Raji (cell line): Measurements from ENCODE around the gene PSME1.

ENCODE experiments used
- POLR2A ChIP-seq: IDR thresholded peaks from 2 replicates; pipeline ENCODE4 v1.6.1; 2011; ENCODE audit warnings: low read depth, low read length, control low read depth; ENCODE audit not compliant: insufficient read depth

PSME1 gene

DNA sequence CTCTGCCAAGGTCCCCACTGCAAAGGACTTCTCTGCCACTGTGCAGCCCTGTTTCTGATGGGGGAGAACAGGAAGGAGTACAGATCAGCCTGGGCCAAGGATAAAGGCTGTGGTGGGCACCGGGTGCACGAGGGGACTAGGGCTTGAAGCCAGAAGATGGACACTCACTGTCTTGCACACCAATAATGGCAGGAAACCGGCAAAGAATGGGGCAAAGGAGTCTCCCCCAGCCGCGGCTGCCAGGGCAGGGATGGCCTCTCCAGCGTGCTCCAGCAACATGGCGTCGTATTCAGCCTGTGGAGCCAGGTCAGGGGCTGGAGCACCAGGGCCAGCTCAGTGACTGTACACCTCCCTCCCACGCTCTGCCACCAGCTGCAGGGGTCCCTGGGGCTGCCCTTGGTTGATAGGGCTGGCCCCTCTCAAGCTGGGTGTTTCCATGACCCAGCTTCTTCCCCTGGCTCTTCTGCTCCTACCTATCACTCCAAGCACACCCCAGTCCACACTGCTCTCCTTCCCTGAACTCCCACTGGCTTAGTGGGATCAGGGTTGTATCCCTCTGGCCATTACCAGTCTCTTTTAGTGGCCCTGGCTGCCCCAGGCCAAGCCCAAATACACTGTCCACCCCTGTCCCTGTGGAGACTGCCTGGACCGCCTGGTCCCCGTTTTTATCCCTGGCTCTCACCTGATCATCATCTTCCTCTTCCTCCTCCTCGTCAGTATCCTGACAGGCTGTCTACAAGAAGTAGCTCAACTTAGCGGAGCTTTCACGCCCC lies 46.3 kb downstream of the PSME1 start:
- no peak for TF ChIP-seq POLR2A

DNA sequence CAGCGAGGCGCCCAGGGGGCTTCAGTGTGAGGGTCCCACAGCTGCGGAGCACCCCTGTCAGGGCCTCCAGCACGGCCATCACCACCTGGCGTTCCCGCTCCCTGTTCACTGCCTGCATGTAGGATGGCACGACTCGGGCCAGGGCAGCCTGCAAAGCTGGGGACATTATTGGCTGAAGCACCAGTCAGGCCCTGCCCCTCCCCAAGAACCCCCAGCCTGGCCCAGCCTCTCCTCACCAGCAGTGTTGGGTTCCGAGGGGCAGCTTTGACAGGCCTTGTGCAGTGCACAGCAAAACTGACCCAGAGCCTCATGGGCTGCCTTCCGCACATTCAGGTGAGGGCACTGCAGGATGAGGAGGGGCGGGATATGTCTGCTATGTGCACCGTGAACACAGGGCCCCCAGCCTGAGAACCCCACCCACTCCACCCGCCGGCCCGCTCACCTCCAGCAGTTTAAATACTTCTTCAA lies 47.1 kb downstream of the PSME1 start:
- no peak for TF ChIP-seq POLR2A

DNA sequence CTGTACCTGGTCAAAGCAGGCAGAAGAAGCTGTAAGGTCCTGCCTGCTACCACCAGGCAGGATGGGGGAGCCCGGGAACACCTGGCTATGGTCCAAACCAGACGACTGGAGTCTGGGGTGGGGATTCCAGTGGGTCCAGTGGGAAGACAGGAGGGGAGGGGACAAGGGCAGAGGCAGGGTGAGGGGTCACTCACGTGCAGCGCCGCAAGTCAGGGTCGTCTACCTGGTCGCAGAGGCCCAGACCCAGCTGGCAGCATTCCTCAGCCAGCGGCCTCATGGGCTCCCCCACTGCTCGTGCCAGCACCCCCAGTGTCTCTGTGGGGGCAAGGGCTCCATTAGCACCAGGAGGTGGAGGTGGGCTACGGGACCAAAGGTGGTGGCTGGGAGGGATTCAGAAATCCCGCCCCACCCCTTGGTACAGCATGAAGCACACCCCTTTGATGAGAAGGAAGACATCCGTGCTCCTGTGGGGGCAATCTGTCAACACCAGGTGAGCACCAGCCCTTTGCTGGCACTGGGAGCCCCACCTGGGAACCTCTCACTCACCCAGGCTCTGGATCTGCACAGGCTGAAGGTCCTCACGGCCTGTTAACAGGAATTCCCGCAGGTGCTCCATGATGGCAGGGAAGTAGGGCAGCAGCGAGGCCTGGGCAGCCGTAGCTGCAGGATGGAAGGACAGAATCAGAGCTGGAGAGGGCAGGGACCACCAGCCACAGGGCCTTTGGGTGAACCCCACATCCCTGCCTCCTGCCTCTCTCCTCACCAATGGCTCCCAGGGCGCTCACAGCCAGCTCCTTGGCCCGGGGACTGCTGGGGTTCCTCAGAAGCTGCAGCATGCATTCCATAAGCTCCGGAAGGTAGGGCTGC lies 48.3 kb downstream of the PSME1 start:
- TF ChIP-seq POLR2A, result no peak

DNA sequence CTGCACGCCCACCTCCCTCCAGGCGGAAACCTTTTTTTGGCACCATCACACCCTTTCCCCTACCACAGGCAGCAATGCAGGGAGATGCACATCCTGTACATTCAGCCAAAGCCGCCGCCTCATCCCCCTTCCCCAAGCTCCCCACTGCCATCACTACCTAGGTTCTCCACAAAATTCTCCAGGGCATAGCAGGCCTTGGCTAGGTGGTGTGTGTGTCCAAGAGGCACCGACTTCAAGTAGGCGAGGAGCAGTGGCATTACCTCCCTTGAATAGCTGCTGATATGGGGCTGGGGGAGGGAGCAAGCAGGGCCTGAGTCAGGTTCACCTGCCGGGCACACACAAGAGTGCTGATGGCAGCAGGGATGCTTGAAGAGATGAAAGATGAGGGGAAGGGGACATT lies 49.0 kb downstream of the PSME1 start:
- TF ChIP-seq POLR2A, result no peak

DNA sequence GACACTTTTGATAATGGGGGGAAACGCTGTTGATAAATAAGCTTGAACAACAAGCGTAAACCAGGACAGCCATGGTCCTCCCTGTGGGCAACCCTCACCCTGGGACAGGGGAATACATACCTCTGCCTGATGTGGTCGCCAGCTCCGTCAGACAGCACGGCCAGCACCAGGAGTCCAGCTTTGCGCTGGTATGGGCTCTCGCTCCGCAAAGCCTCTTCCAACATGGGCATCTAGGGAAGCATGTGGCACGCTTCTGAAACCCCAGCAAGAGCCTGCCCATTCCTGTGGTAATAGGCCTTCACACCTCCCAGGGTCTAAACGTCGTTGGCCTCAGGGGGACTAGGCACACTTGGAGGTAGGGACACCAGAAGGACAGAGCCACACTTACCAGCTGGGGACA lies 49.7 kb downstream of the PSME1 start:
- TF ChIP-seq POLR2A, result no peak

DNA sequence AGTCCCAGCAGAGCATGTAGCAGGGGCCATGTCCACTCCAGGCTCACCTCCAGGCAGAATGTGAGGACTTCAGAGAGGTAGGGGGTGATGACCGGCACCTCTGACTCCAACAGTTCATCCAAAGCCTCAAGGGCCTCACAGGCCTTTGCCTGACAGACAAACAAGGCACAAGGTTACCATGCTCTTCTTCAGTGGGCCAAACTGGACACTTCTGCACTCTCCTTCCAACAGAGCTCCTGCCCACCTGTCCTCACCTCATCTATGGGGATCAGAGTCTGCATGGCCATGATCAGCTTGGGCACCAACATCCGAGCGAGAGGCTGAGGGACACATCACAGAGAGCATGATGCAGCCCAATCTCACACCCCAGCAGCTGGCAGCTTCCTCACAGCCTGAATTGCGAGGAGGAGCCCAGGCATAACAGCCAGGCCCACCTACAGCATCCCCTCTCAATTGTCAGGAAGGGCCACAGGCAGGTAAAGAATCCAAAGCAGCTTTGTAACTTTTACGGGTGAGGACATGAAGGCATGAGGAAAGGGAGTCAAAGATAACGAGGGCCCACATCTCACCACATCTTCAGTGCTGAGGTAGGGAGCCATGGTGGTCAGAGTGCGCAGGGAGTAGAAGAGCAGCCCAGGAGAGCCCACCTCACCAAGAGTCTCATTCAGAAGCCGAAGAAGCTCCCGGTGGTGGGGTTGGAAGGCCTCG lies 51.0 kb downstream of the PSME1 start:
- TF ChIP-seq POLR2A, result no peak

DNA sequence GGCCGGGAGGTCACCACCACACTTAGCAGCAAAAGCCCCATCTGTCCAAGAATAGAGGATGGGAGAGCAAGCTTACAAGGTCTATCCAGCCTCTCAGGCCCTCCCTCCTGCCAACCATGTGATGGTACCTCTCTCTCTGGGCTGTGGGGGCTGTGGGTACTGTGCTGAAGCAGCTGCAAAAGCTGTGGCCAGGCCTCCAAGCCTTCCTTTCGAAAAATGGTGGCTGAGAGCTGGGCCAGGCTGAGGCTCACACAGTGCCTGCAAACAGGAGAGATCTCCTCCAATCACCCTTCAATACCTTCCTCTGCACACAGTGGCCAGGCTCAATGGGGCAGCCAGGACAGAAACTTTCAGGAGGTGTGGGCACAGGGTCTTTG lies 51.5 kb downstream of the PSME1 start:
- no peak for TF ChIP-seq POLR2A
